GM12891 (cell line): ENCODE results near the gene FBXL20.

Experiments
- POLR2A ChIP-seq: IDR thresholded peaks from 2 replicates; pipeline ENCODE4 v1.6.1; 2011; ENCODE audit warnings: low read depth, low read length, control low read depth
- POLR2AphosphoS5 ChIP-seq: IDR thresholded peaks from 2 replicates; pipeline ENCODE4 v1.6.1; 2011; ENCODE audit warnings: low read depth, low read length, control low read depth

DNA sequence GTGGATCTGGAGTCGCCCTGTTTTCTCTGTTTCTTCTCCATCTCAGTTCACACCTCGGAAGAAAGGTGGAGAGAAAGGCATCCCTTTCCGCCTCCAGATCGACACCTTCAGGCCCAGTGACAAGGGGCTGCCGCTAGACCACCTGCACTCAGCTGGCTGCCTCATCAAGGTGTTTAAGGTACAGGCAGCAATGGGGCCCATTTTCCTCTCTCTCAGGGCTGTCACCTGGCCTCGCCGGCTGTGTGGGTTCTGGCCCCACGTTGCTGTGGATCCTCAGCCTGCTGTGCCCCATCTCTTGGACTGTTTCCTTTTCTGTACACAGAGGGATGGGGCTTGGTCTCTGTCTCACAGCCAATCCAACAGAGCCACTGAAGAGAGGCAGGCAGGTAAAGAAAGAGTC, 158.3 kb downstream of the FBXL20 start:
- TF ChIP-seq POLR2A, result no peak
- TF ChIP-seq POLR2AphosphoS5, result no peak
